Smooth muscle cell of bladder (primary cell): ENCODE measurements around the gene NKTR. TPM values are rescaled to one million over a fixed set of nuclear protein-coding genes. Genes with fewer than 3 reads are reported as not detected.

Source experiments
- total RNA-seq: library from RNA; depleted of rRNA; stranded (reverse); fragments of >200 nt; gene quantifications from 2 replicates; pipeline ENCODE4 v1.2.3, GENCODE V29; 2014

Gene NKTR
- total RNA-seq = 40.0 and 42.5 TPM in 2 replicates

GRCh38 chr3:42600111-42600957 is at the start of gene NKTR:
Gene NKTR (plus strand): TSS chr3:42600686. CDS start chr3:42601007, 321 bp downstream.

GRCh38 chr3:42581709-42582473 is 18.6 kb upstream of the NKTR start, which contains the start of gene SEC22C:
Gene SEC22C (minus strand): TSS chr3:42581967. CDS start chr3:42569046, 12,921 bp downstream.

GRCh38 chr3:42653560-42654330 is 53.3 kb downstream of the NKTR start, which contains the start of gene ZBTB47:
Gene ZBTB47 (plus strand): TSS chr3:42653697. CDS start chr3:42658356, 4,659 bp downstream.

GRCh38 chr3:42685363-42685881 is 84.9 kb downstream of the NKTR start, which contains the start of gene KLHL40:
Gene KLHL40 (plus strand): TSS chr3:42685537. CDS start chr3:42685619, 82 bp downstream.

Other genes with a start within 250 kb of the NKTR start
- gene LYZL4, start 190.1 kb upstream of the NKTR start, total RNA-seq = not detected in 2 replicates
- not detected in 2 replicates for gene VIPR1, start 98.0 kb upstream of the NKTR start, total RNA-seq
- gene SEC22C, start 18.7 kb upstream of the NKTR start, total RNA-seq = 44.1 and 51.1 TPM in 2 replicates
- gene SS18L2, start 9.8 kb upstream of the NKTR start, total RNA-seq = 16.6 and 22.8 TPM in 2 replicates
- 21.5 and 38.2 TPM in 2 replicates for gene ZBTB47, start 53.0 kb downstream of the NKTR start, total RNA-seq
- not detected in 2 replicates for gene KLHL40, start 84.9 kb downstream of the NKTR start, total RNA-seq
- gene HHATL, start 102.1 kb downstream of the NKTR start, total RNA-seq = not detected in 2 replicates
- 0.74 and 1.1 TPM in 2 replicates for gene CCDC13, start 172.6 kb downstream of the NKTR start, total RNA-seq
- 103 and 123 TPM in 2 replicates for gene HIGD1A, start 203.8 kb downstream of the NKTR start, total RNA-seq
- gene ACKR2, start 208.8 kb downstream of the NKTR start, total RNA-seq = 0.09 and 0.28 TPM in 2 replicates